A549 treated with Hydrocortisone at 1 μM for 4 hours (cell line): ENCODE data around the gene ATP8B2. TPM values are rescaled to one million over a fixed set of nuclear protein-coding genes. Genes with fewer than 3 reads are reported as not detected.

Experiments used
- total RNA-seq: library from RNA; stranded (reverse); fragments of 200-300 nt; extraction: Qiagen RNA extraction; gene quantifications from 5 replicates; pipeline ENCODE4 v1.2.3, GENCODE V29; 2022

The ATP8B2 gene
- total RNA-seq = 30.1 to 43.8 TPM (median 38.3 TPM) in 5 replicates

GRCh38 chr1:154324669-154325582 lies at the start of gene ATP8B2:
ATP8B2 (plus strand) TSS chr1:154325525; CDS start chr1:154328142, 2,617 bp downstream.

GRCh38 chr1:154320882-154321608 lies 4.3 kb upstream of the ATP8B2 start, which contains the start of gene AQP10:
AQP10 (plus strand) TSS chr1:154321093; CDS start chr1:154321156, 63 bp downstream.

Other genes with a start within 250 kb of the ATP8B2 start
- gene NUP210L, start 170.5 kb upstream of the ATP8B2 start, total RNA-seq = not detected in 5 replicates
- 457 to 643 TPM (median 490 TPM) in 5 replicates for gene TPM3, start 133.4 kb upstream of the ATP8B2 start, total RNA-seq
- 0.40 TPM in 1 of 5 replicates, not detected in the others for gene CFAP141, start 119.2 kb upstream of the ATP8B2 start, total RNA-seq
- 98.4 to 113 TPM (median 105 TPM) in 5 replicates for gene UBAP2L, start 104.6 kb upstream of the ATP8B2 start, total RNA-seq
- 91.8 to 109 TPM (median 96.5 TPM) in 5 replicates for gene HAX1, start 52.9 kb upstream of the ATP8B2 start, total RNA-seq
- gene AQP10, start 4.4 kb upstream of the ATP8B2 start, total RNA-seq = not detected in 5 replicates
- gene IL6R, start 79.8 kb downstream of the ATP8B2 start, total RNA-seq = 24.3 to 30.7 TPM (median 26.2 TPM) in 5 replicates
- 0.10 to 0.16 TPM in 2 of 5 replicates, not detected in the others for gene TDRD10, start 176.7 kb downstream of the ATP8B2 start, total RNA-seq
- gene SHE, start 176.9 kb downstream of the ATP8B2 start, total RNA-seq = 0.10 to 0.20 TPM (median 0.12 TPM) in 5 replicates
- 56.7 to 75.3 TPM (median 67.8 TPM) in 5 replicates for gene UBE2Q1, start 233.1 kb downstream of the ATP8B2 start, total RNA-seq
- gene CHRNB2, start 242.3 kb downstream of the ATP8B2 start, total RNA-seq = 0.29 to 0.54 TPM (median 0.43 TPM) in 5 replicates